ENCODE results near the gene KMT2C.

KMT2C gene

DNA sequence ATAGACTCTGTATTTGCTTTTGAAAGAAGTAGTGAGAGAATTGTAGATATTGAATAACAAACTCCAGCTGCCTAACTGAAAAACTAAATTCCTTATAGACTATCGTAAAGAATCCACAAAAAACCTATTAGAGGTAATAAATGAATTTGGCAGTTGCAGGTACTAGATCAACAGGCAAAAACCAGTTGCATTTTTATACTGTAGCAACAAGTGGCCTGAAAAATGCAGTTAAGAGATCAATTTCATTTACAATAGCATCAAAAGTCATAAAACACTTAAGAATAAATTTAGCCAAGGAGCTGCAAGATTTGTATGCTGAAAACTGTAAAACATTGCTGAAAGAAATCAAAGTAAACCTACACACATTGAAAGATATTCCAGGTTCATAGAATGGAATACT, 340.0 kb downstream of the KMT2C start:
- DNase-seq (ENCODE audit: low spot score), result no peak
- TF ChIP-seq, protein P1, sequence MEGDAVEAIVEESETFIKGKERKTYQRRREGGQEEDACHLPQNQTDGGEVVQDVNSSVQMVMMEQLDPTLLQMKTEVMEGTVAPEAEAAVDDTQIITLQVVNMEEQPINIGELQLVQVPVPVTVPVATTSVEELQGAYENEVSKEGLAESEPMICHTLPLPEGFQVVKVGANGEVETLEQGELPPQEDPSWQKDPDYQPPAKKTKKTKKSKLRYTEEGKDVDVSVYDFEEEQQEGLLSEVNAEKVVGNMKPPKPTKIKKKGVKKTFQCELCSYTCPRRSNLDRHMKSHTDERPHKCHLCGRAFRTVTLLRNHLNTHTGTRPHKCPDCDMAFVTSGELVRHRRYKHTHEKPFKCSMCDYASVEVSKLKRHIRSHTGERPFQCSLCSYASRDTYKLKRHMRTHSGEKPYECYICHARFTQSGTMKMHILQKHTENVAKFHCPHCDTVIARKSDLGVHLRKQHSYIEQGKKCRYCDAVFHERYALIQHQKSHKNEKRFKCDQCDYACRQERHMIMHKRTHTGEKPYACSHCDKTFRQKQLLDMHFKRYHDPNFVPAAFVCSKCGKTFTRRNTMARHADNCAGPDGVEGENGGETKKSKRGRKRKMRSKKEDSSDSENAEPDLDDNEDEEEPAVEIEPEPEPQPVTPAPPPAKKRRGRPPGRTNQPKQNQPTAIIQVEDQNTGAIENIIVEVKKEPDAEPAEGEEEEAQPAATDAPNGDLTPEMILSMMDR (IDR thresholded peaks at IDR 0.05; ENCODE audit: extremely low read depth, missing control alignments), result no peak

GRCh38 chr7:152093717-152094116, 342.1 kb downstream of the KMT2C start:
- TF ChIP-seq, protein P1 (IDR thresholded peaks at IDR 0.05; ENCODE audit: extremely low read depth, missing control alignments), result no peak
- DNase-seq (ENCODE audit: low spot score), result no peak

DNA sequence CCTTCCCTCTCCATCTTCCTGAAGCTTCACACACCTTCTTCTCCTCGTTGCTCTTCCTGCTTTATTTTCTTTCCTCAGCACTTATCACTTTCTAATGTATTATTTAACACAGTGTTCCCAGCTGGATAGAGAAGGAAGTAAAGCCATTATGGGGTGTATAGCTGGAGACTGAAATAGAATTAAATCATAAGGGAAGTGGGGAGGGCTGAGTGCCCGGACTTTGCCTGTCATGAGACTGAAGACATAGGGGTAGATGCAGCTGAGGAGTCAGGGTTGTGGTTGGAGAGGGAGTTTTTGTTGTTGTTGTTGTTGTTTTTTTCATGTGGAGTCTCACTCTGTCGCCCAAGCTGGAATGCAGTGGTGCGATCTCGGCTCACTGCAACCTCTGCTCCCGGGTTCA, 345.1 kb downstream of the KMT2C start:
- TF ChIP-seq, protein P1 (IDR thresholded peaks at IDR 0.05; ENCODE audit: extremely low read depth, missing control alignments), result no peak
- DNase-seq (ENCODE audit: low spot score), result no peak

DNA sequence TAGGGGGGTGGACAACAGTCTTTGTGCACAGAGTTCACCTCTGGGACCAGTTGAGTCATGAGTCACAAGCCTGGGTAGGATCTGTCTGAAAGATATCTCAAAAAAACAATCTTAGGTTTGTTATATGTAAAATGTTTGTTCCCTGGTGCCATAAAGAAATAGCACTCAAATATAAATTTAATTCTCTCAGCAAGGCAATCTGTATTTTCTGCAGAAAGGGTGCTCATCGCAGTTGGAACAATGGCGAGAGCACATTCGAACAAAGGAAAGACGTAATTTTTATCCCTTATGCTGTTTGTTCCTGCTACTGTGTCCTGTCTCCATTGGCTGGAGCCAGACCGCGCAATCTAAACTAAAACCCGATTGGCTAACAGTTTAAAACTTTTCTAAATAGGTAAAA, 346.6 kb downstream of the KMT2C start:
- DNase-seq (ENCODE audit: low spot score), result no peak
- TF ChIP-seq, protein P1 (IDR thresholded peaks at IDR 0.05; ENCODE audit: extremely low read depth, missing control alignments), result no peak

DNA sequence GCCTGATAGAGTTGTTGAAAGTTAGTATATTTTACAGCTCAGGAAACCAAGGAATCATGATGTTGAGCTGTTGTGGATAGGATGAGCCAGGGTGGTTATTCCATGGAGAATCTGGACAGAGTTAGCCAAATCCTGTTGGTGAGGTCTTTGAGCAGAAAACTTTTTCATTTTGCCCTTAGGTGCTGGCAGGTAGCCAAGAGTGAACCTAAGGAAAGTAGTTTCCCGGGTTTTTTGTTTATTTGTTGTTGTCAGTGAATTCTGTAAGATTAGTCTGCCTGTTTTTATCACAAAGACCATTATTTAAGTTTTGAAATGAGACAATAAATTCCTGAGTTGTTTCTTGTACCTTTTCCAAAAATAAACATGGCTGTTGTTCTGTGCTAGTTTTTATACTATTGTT, 349.3 kb downstream of the KMT2C start:
- no peak for DNase-seq (ENCODE audit: low spot score)
- TF ChIP-seq, protein P1 (IDR thresholded peaks at IDR 0.05; ENCODE audit: extremely low read depth, missing control alignments), result no peak

DNA sequence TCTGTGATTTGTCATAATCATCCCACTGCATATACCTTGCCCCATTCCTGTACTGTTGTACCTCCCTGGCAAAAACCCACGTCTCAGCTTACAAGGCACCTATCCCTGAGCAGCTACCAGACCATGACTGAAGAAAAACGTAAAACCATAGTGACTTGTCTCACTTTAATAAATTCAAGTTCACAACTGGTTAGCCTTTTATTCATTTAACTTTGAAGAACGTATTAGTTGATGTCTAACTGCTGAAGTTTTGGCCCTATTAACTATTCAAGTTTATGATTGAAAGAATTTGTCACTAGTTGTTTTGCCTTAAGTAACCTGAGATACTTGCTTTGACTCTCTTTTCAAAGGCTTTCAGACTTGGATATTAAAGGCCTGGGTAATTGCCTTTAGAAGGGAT, 350.7 kb downstream of the KMT2C start:
- DNase-seq (ENCODE audit: low spot score), result no peak
- TF ChIP-seq, protein P1 (IDR thresholded peaks at IDR 0.05; ENCODE audit: extremely low read depth, missing control alignments), result no peak

All from GM20000 (cell line).